GM18867 (cell line): ENCODE measurements around the gene STING1.
"Not testable (repeated sequence)": the region's sequence is repeated elsewhere in the genome, so short reads cannot be mapped to it uniquely, and the experiment has no call there.

Experiments
- ATAC-seq: cut with Tn5 transposase; IDR thresholded peaks from one replicate; pipeline ENCODE4 v1.9.1; 2021; ENCODE audit warnings: mild to moderate bottlenecking, moderate library complexity; ENCODE audit not compliant: unreplicated experiment

STING1 gene

GRCh38 chr5:139482050-139482889 lies at the start of gene STING1:
Gene STING1, minus strand, starts transcription at chr5:139482758. Its CDS starts 1,054 bp downstream, at chr5:139481704.
- no peak for ATAC-seq

GRCh38 chr5:139531772-139532169 lies 49.2 kb upstream of the STING1 start:
- no peak for ATAC-seq

- ATAC-seq = not testable (repeated sequence)
Measured at GRCh38 chr5:139530079-139530478, 47.5 kb upstream of the STING1 start.

- ATAC-seq = not testable (repeated sequence)
Measured at GRCh38 chr5:139528695-139529094, 46.1 kb upstream of the STING1 start.

- ATAC-seq = not testable (repeated sequence)
Measured at GRCh38 chr5:139527896-139528467, 45.4 kb upstream of the STING1 start.

GRCh38 chr5:139527090-139527470 lies 44.5 kb upstream of the STING1 start:
- not testable (repeated sequence) for ATAC-seq

GRCh38 chr5:139526309-139527089 lies 43.9 kb upstream of the STING1 start:
- ATAC-seq = not testable (repeated sequence)

GRCh38 chr5:139525586-139526308 lies 43.2 kb upstream of the STING1 start:
- ATAC-seq = not testable (repeated sequence)

- no peak for ATAC-seq
Measured at GRCh38 chr5:139524940-139525585, 42.5 kb upstream of the STING1 start.

GRCh38 chr5:139524446-139524845 lies 41.9 kb upstream of the STING1 start:
- no peak for ATAC-seq

- ATAC-seq = no peak
Measured at GRCh38 chr5:139523635-139524445, 41.3 kb upstream of the STING1 start.

- peak; percentile 83 for ATAC-seq
Measured at GRCh38 chr5:139517683-139518564, 35.4 kb upstream of the STING1 start.

GRCh38 chr5:139514486-139514856 lies 31.9 kb upstream of the STING1 start:
- ATAC-seq = no peak

GRCh38 chr5:139513852-139514485 lies 31.4 kb upstream of the STING1 start:
- peak; percentile 18 for ATAC-seq

GRCh38 chr5:139513434-139513833 lies 30.9 kb upstream of the STING1 start:
- ATAC-seq = peak; percentile 62

- ATAC-seq = no peak
Measured at GRCh38 chr5:139512786-139513390, 30.3 kb upstream of the STING1 start.

- not testable (repeated sequence) for ATAC-seq
Measured at GRCh38 chr5:139504722-139505121, 22.2 kb upstream of the STING1 start.

GRCh38 chr5:139503879-139504278 lies 21.3 kb upstream of the STING1 start:
- not testable (repeated sequence) for ATAC-seq
